Endothelial cell (in vitro differentiated cells): ENCODE data around the gene KRT17. TPM values are rescaled to one million over a fixed set of nuclear protein-coding genes. Genes with fewer than 3 reads are reported as not detected.

Source experiments
- DNase-seq: peaks from one replicate; pipeline ENCODE4 v3.0.0; 2021; ENCODE audit warnings: low spot score
- H3K27ac Mint-ChIP-seq: one replicate; pipeline ENCODE4 v1.8.0; 2021; ENCODE audit warnings: mixed read lengths, inconsistent platforms; ENCODE audit not compliant: unreplicated experiment
- H3K27me3 Mint-ChIP-seq: one replicate; pipeline ENCODE4 v1.8.0; 2021; ENCODE audit warnings: mild to moderate bottlenecking, moderate library complexity, mixed read lengths, inconsistent platforms; ENCODE audit not compliant: unreplicated experiment
- H3K36me3 Mint-ChIP-seq: one replicate; pipeline ENCODE4 v1.8.0; 2021; ENCODE audit warnings: mild to moderate bottlenecking, low read depth, mixed read lengths, inconsistent platforms; ENCODE audit not compliant: unreplicated experiment
- H3K4me1 Mint-ChIP-seq: one replicate; pipeline ENCODE4 v1.8.0; 2021; ENCODE audit warnings: mild to moderate bottlenecking, mixed read lengths, inconsistent platforms; ENCODE audit not compliant: unreplicated experiment
- H3K4me3 Mint-ChIP-seq: one replicate; pipeline ENCODE4 v1.8.0; 2021; ENCODE audit warnings: mild to moderate bottlenecking, mixed read lengths, inconsistent platforms; ENCODE audit not compliant: unreplicated experiment
- H3K9me3 Mint-ChIP-seq: one replicate; pipeline ENCODE4 v1.8.0; 2021; ENCODE audit warnings: mixed read lengths, inconsistent platforms; ENCODE audit not compliant: unreplicated experiment
- CTCF ChIP-seq: fragments of 200-600 bp; sonication (generic); IDR thresholded peaks from one replicate; pipeline ENCODE4 v1.5.0; 2021; ENCODE audit warnings: antibody characterized with exemption; ENCODE audit not compliant: unreplicated experiment
- total RNA-seq: library from RNA; stranded (reverse); fragmentation: NEBNext Ultra II Directional; extraction: Animal tissue kit (Norgen Biotek cat#: 25700); gene quantifications from one replicate; pipeline ENCODE4 v1.2.1, GENCODE V29; 2021; ENCODE audit not compliant: unreplicated experiment

Gene KRT17
- total RNA-seq, 1 donor from 2014 or later = not detected

DNA sequence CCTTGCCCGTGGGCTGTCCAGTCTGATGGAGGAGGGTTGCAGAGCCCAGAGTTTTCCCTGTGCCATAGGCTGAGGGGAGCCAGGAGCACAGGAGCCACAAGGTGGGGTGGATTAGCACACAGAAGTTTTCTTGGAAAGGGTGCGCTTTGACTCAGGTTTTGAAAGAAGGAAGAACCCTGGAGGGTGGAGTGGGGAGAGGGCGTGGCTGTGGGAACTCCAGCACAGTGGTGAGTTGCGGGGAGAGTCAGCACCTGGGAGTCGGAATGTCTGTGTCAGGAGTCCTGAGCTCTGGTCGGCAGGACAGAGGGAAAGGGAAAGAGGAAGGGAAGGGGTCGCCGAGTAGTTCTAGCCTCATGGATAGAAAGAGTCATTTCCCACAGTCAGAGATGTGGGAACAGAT lies 28.8 kb downstream of the KRT17 start:
- no peak for DNase-seq
- H3K27ac Mint-ChIP-seq = no peak overlapping the region
- no peaks in the 10 kb centered on the region for H3K4me1 Mint-ChIP-seq
- no peaks in the 10 kb centered on the region for H3K9me3 Mint-ChIP-seq
- no peaks in the 10 kb centered on the region for H3K36me3 Mint-ChIP-seq
- no peak overlapping the region for H3K4me3 Mint-ChIP-seq
- H3K27me3 Mint-ChIP-seq = peaks cover 1% of the 10 kb centered on the region
- TF ChIP-seq CTCF = no peak

DNA sequence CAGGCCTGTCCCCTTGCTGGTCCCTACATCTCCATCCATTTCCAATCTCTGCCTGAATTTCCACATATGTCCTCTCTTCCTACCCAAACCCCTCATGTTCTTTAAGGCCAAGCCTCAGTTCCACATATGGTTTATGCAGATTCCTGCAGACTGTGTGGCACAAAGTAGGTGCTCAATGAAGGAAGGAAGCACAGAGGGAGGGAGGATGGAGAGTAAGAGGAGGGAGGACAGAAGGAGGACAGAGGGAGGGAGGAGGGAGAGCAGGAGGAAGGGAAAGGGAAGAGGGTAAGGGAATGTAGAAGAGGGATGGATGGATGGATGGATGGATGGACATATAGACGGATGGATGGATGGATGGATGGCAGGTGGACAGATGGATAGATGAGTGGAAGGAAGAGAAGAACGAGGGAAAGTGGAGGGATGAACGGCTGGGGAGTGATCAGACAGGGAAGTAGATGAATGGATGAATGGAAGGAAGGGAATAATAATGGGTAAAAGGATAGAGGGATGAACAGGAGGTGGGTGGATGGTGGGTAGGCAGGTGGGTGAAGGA lies 29.9 kb downstream of the KRT17 start:
- Mint-ChIP-seq H3K27me3 (peaks cover 1% of the 10 kb centered on the region), H3K36me3 (no peaks in the 10 kb centered on the region), H3K9me3 (no peaks in the 10 kb centered on the region), H3K27ac (no peak overlapping the region), H3K4me3 (no peak overlapping the region), H3K4me1 (no peaks in the 10 kb centered on the region)
- TF ChIP-seq CTCF = no peak
- no peak for DNase-seq

GRCh38 chr17:41593306-41593981 lies 30.9 kb downstream of the KRT17 start:
- Mint-ChIP-seq H3K27me3 (peaks cover 1% of the 10 kb centered on the region), H3K4me3 (no peak overlapping the region), H3K9me3 (no peaks in the 10 kb centered on the region), H3K4me1 (no peaks in the 10 kb centered on the region), H3K27ac (no peak overlapping the region), H3K36me3 (no peaks in the 10 kb centered on the region)
- DNase-seq = no peak
- TF ChIP-seq CTCF = no peak

GRCh38 chr17:41592601-41593305 lies 31.6 kb downstream of the KRT17 start:
- no peak overlapping the region for H3K27ac Mint-ChIP-seq
- no peak for DNase-seq

More at GRCh38 chr17:41592601-41593305, 31.6 kb downstream of the KRT17 start:
- H3K27me3 Mint-ChIP-seq = peaks cover 1% of the 10 kb centered on the region
- TF ChIP-seq CTCF = no peak
- H3K4me3 Mint-ChIP-seq = no peak overlapping the region
- H3K9me3 Mint-ChIP-seq = no peaks in the 10 kb centered on the region
- H3K36me3 Mint-ChIP-seq = no peaks in the 10 kb centered on the region
- H3K4me1 Mint-ChIP-seq = no peaks in the 10 kb centered on the region
